G401 (cell line): ENCODE measurements around the gene METTL15. TPM values are rescaled to one million over a fixed set of nuclear protein-coding genes. Genes with fewer than 3 reads are reported as not detected.
"Not testable (repeated sequence)": the region's sequence is repeated elsewhere in the genome, so short reads cannot be mapped to it uniquely, and the experiment has no call there.

Experiments used
- DNase-seq: peaks from one replicate; pipeline ENCODE4 v3.0.0-alpha.2; 2015; ENCODE audit warnings: low spot score
- in situ Hi-C: cut with HindIII; loops from 2 replicates; pipeline ENCODE4 v1.10.0; 2016; ENCODE audit warnings: low sequenced_read_pairs, mixed read lengths
- total RNA-seq: library from RNA; depleted of rRNA; stranded (reverse); fragments of >200 nt; shearing (Covaris generic); gene quantifications from 2 replicates; pipeline ENCODE4 v1.2.3, GENCODE V29; 2014; rRNA removed

METTL15 gene, protein sequence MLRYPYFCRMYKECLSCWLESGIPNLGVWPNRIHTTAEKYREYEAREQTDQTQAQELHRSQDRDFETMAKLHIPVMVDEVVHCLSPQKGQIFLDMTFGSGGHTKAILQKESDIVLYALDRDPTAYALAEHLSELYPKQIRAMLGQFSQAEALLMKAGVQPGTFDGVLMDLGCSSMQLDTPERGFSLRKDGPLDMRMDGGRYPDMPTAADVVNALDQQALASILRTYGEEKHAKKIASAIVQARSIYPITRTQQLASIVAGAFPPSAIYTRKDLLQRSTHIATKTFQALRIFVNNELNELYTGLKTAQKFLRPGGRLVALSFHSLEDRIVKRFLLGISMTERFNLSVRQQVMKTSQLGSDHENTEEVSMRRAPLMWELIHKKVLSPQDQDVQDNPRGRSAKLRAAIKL
- 13.9 and 30.4 TPM in 2 replicates for total RNA-seq

DNA sequence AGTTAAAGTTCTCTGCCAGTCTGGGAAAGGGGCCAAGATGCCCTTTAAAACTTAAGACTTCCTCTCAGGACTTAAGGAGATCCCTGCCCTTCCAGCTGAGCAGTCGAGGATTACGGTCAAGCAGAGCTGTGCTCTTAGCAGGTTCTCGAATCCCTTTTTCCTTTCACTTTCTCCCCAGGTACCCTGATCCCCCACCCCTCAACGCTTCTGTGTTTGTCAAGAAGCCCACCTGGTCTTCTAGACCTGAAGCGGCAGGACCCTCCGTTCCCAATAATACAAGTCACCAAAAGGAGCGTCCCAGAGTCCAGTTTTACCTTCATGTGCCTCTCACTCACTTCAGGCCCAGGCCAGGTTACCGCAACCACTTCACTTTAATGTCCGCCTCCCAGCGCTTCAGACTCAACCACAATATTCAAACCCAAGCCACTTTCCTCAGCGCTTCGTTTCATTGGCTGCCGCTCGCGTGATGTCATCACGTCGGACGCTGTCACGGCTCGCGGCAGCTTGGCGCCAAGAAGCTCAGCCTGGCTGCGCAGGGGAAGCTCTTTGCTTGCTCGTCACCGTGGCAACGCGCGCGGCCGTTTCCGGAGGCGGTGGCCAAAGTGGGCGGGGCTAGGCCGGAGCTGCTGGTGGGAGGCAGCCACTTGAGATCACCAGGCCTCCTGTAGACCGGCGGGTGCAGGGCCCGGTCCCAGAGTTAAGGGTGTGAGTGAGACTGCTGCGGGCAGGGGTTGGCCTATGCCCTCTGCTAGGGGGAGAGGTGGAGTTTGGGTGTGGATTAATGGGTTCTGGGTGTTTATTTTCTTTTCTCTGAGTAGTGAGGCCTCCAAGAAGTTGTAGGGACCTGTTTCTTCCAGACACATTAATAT lies at the start of gene METTL15, which contains the start of gene KIF18A:
Gene METTL15 (plus strand): TSS at position 639 of the 869 bp plus-strand sequence. CDS start 4,947 bp downstream, outside the sequence.
Gene KIF18A (minus strand): TSS at position 407 of the 869 bp plus-strand sequence. CDS start 10,209 bp downstream, outside the sequence.
- in situ Hi-C loops = no loop called here

DNA sequence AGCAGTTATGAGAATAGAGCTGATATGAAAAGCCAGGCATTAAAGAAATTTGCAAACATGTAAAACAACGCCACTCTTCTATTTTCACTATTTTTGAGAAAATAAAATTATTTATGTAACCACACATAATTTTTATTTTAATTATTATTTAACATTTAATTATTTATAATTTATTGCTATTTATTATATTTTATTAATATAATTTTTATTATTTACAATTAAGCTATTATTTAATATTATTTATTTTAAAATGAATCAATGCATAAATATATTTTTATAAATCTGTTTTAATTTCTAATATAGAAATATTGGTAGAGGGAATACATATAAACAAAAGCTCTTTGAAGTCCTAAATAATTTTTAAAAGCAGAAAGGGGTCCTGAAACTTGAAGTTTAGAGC lies 36.9 kb upstream of the METTL15 start:
- DNase-seq = no peak
- in situ Hi-C loops = no loop called here

More for the DNA sequence above, at the start of gene METTL15, which contains the start of gene KIF18A:
- DNase-seq = peak; percentile 99

DNA sequence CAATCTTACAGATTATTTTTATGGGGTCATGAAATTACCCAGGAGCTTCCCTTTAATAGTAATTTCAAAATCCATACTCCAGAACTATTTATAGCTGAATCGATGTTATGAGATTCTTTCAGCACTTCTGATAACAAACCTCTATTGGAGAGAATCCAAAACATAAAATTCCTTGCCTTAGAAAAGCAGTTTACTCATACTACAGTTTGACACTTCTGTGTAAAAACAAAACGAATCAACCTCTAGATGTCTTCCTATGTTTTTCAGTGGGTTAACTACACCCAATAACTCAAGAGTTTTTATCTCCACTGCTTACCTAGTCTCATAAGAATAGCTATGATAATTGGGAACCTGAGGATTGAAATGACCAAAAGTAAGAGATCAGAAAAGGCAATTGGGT lies 35.9 kb upstream of the METTL15 start:
- in situ Hi-C loops = no loop called here

DNA sequence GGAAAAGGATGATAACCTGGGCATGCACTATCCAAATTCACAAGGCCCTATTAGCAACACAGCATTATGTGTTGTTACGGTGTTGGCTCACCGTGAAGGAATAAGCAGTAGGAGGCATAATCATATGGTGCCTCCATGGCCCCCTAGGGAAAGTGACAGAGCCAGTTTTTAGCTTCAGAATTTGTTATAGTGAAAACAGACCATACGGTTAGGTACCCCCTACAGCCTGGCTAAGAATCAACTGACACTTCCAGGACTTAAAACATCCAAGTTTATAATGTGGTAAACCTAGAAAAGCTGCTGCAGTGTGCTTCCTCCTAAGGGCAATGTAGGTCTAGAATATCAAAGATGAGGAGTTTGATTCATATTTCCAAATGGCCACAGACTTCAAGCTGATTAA lies 30.7 kb upstream of the METTL15 start:
- DNase-seq = peak; percentile 72
- in situ Hi-C loops = loop anchor here (25.0 kb wide), 1 partner anchor 365 kb away; the partner anchor contains the start of gene BDNF

More for the DNA sequence above, 35.9 kb upstream of the METTL15 start:
- no peak for DNase-seq

DNA sequence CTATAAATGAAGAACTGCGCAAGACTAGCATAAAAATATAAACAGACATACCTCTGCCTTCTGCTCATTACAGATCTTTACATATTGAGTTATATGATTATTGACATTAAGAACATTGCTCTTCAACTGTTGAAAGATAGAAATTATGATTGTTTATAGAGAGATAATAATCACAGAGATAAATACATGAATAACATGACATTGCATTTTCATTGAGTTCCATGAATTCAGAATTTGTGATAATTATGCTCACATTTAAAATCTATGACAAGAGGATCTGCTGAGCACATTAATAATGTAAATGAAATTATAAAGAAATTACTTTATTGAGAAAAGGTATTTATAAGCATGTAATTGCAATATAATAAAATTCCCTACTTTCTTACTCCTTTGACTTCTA lies 25.1 kb upstream of the METTL15 start:
- in situ Hi-C loops = loop anchor here (25.0 kb wide), 1 partner anchor 371 kb away; the partner anchor contains the start of gene BDNF
- no peak for DNase-seq

DNA sequence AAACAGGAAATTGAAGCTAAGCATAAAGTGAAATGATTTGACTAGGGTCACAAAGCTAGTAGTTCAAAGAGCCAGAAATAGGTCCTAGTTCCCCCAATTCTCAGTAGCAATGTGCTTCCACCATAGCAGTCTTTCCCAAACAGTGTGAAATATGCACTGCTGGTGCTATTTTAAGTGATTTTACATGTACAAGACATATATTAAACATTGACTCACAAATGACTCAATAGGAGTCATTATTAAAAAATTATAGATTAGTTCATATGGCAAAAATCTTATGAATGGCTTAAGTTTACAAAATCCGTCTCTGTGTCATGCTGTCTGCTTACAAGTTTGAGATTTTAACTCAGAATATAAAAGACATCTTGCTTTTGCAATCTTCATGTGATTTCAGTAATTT lies 21.6 kb upstream of the METTL15 start:
- DNase-seq = no peak
- in situ Hi-C loops = loop anchor here (25.0 kb wide), 1 partner anchor 374 kb away; the partner anchor contains the start of gene BDNF

DNA sequence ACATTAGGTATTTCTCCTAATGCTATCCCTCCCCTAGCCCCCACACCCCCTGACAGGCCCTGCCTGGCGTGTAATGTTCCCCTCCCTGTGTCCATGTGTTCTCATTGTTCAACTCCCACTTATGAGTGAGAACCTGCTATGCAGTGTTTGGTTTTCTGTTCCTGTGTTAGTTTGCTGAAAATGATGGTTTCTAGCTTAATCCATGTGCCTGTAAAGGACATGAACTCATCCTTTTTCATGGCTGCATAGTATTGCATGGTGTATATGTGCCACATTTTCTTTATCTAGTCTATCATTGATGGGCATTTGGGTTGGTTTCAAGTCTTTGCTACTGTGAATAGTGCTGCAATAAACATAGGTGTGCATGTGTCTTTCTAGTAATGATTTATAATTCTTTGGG lies 21.0 kb upstream of the METTL15 start:
- not testable (repeated sequence) for DNase-seq
- in situ Hi-C loops = loop anchor here (25.0 kb wide), 1 partner anchor 375 kb away; the partner anchor contains the start of gene BDNF

DNA sequence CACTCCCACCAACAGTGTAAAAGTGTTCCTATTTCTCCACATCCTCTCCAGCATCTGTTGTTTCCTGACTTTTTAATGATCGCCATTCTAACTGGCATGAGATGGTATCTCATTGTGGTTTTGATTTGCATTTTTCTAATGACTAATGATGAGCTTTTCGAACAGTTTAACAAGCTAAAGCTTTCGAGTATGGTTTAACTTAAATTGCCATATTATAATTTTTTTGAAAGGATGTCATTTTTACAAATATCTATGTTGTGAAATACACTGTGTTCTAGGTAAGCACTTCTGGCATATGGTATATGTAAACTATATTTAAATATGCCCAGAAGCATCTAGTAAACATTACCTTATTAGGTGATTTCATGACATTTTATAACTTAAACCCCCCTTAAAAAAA lies 20.5 kb upstream of the METTL15 start:
- in situ Hi-C loops = loop anchor here (25.0 kb wide), 1 partner anchor 375 kb away; the partner anchor contains the start of gene BDNF
- not testable (repeated sequence) for DNase-seq

DNA sequence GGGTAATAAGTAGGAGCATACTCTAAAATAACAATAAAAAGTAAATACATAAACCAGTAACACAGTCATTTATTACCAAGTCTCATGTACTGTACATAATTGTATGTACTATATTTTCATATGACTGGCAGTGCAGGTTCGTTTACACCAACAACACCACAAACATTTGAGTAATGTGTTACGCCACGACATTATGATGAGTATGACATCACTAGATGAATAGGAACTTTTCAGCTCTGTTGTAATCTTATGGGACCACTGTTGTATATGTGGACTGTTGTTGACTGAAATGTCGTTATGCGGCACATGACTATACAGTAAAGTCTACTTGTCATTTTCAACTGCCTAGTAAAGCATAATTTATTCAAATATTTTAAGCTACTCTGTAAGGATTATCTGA lies 18.8 kb upstream of the METTL15 start:
- no peak for DNase-seq
- in situ Hi-C loops = loop anchor here (25.0 kb wide), 1 partner anchor 377 kb away; the partner anchor contains the start of gene BDNF

DNA sequence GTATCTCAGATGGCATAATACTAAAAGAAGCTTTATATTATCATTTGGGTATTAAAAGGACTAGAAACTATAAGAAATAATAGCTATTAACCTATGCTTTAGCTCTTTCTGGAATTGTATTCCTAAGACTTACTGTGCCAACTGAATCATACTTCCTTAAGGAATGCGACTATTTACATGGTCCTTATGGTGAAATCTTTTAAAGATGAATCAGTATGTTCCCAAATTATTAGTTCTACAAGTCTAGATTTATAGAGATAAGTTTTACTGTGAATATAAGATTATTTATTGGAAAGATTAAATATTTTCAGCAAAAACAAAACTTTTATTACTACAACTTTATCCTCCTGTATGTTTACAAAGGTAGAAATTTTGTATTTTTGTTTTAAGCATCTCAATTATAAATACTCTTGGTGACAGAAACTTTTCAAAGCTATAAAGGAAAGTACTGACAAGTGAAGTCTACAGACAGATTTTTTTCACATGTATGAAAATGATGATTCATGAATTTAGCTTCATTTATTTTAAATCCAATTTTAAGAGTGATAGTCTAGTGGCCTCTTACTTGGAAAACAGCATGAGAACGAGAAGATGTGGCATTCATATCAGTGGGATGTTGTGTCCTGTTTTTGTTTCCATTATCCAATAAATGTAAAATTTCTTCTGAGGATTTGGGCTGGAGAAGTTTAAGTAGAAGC lies 18.0 kb upstream of the METTL15 start:
- in situ Hi-C loops = loop anchor here (25.0 kb wide), 1 partner anchor 378 kb away; the partner anchor contains the start of gene BDNF
- no peak for DNase-seq

DNA sequence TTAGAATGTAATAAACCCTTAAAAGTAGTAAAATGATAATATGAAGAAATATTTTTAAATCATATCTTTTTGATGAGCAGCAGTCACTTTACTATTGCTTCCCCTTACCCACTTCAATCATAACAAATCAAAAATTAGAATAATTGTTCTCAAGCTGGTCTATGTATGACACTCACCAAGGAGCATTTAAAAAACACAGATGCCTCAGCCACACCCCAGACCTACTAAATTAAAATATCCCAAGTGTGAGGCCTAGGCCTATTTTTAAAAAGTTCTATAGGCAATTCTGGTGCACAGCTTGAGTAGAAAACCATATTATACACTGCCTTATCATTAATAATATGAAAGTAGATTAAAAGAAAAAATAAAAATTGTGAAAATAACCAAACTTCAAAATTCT lies 15.4 kb upstream of the METTL15 start:
- in situ Hi-C loops = loop anchor here (25.0 kb wide), 1 partner anchor 380 kb away; the partner anchor contains the start of gene BDNF
- DNase-seq = no peak

DNA sequence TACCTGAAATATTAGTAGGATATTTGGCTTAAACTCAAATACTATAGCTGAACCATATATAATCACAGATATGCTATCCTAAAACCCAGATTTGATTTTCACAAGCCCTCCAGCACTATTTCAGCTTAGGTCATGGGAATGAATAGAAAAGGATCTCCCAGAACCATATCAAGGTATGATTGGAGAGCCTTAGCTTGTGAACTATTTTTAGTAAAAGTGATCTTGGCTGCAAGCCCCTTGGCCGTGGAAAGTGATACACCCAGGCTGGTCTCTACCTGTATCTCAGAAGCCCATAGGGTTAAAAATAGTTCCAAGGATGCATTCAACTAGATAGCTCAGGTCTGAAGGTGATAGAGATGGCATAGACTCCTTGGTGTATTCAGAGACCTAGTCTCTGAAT lies 9.9 kb upstream of the METTL15 start:
- in situ Hi-C loops = loop anchor here (25.0 kb wide), 1 partner anchor 386 kb away; the partner anchor contains the start of gene BDNF

DNA sequence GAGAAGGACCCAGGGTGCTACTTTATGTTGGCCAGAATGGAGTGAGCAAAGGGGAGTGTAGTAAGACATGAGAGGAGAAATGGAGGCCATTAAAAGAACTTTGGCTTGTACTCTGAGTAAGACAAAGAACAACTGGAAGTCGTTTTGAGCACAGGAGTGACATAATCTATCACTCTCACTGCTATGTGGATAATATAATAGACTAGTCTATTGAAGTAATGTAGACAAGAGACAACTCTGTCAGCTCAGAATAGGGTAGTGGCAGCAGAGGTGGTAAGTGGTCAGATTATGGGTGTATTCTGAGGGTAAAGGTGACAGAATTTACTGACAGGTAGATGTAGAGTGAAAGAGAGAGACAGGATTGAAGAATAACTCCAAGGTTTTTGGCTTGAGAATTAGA lies 8.5 kb upstream of the METTL15 start:
- in situ Hi-C loops = loop anchor here (25.0 kb wide), 1 partner anchor 387 kb away; the partner anchor contains the start of gene BDNF
- no peak for DNase-seq

More for the DNA sequence above, 9.9 kb upstream of the METTL15 start:
- DNase-seq = no peak

DNA sequence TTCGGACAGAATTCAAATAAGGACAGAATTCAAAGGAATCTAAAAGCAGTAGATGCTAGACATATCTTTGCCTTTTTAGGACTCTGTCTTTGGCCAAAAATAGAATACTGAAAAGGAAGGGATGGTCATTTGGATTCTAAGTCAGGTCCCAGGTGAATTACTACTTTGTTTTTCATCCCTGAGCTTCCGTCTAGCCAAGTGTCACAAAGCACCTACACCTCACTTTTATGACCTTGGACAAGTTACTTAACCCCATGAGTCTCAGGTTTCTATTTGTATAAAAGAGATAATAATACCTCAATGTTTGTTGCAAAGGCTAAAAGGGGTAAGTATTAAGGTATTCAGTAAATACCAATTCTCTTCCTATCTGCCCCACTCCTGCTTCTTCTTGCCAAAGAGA lies 7.5 kb upstream of the METTL15 start:
- in situ Hi-C loops = no loop called here
- no peak for DNase-seq

DNA sequence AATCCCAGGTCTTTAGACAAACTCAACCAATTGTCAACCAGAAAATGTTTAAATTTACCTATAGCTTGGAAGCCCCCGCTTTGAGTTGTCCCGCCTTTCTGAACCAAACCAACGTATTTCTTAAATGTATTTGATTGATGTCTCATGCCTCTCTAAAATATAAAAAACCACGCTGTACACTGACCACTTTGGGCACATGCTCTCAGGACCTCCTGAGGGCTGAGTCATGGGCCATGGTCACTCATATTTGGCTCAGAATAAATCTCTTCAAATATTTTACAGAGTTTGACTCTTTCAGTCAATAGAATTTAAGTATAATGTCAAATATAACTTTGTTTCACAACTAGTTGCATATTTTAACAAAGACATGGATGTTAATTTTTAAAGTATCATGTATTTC lies 5.9 kb upstream of the METTL15 start:
- in situ Hi-C loops, DNase-seq: not testable (repeated sequence)

DNA sequence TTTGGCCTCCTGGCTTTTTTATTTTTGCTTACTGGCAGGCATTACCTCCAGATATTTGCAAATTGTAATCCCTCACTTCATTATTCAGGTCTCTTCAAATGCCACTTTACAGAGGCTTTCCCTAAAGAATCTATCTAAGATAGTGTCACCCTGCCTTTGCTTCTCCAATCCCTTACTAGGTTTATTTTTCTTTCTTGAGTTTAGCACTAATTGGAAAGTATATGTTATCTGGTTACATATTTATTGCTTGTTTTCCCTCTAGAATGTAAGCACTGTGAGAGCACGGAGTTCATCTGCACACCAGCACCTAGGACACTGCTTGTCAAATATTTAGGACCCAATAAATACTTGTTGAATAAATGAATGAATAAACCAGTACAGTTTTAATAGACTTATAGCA lies 3.8 kb upstream of the METTL15 start:
- in situ Hi-C loops = no loop called here
- DNase-seq = no peak

DNA sequence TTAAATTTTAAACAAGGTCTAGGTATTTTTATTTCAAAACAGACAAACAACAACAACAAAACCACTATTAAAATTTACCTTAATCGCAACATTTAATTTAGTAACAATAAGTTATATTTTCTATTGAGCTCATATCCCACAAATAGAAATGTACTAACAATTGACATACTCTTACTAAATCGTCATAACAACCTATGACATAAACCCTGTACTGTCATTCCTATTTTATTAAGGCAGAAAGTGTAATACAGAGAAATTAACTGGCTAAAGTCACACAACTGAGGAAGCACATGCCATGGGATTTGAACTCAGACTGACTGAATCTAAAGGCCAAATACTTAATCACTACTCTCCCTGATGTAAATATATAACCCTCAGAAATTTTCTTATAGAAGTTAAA lies 3.2 kb upstream of the METTL15 start:
- in situ Hi-C loops = no loop called here

DNA sequence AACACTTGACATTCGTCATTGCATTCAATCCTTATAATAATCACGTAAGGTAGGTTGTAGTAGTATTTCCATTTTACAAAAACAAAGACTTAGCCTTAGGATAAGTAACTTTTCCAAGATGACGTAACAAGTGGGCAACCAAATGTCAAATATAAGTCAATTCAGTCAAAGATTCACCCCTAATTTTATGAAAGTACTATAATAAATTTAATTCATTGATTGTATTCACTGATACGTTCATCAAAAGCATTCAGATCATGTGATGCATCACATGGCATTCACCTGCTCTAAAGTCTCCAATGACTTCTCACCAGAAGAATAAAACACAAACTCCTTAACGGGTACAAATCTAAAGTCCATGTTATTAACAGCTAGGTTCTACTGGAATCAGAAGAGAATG lies 2.3 kb upstream of the METTL15 start:
- no peak for DNase-seq

More for the DNA sequence above, 3.2 kb upstream of the METTL15 start:
- no peak for DNase-seq

More for the DNA sequence above, 2.3 kb upstream of the METTL15 start:
- in situ Hi-C loops = no loop called here
